Gastroesophageal sphincter (tissue), 3 donors: Measurements from ENCODE around the gene TCF12.

Source experiments
- POLR2A ChIP-seq, 2 donors: fragments of 450-650 bp; IDR thresholded peaks; one replicate each; pipeline ENCODE4 v1.6.1; 2017; ENCODE audit warnings: antibody characterized with exemption in 2 of 2, mild to moderate bottlenecking in 2 of 2, moderate library complexity in 1 of 2
- POLR2AphosphoS5 ChIP-seq: sonication (generic); formaldehyde crosslinking; IDR thresholded peaks from one replicate; pipeline ENCODE4 v1.6.1; 2017; ENCODE audit warnings: antibody characterized with exemption
- TF ChIP-seq, protein P1 (sequence below), 4 experiments: fragments of 200-600 bp in 2 of 4; fragments of 450-650 bp in 2 of 4; sonication (generic) in 1 of 4; IDR thresholded peaks; one replicate each; pipeline ENCODE4 v1.5.1; 2017 to 2019; ENCODE audit warnings: antibody characterized with exemption in 4 of 4, mild to moderate bottlenecking in 2 of 4, moderate library complexity in 2 of 4

DNA sequence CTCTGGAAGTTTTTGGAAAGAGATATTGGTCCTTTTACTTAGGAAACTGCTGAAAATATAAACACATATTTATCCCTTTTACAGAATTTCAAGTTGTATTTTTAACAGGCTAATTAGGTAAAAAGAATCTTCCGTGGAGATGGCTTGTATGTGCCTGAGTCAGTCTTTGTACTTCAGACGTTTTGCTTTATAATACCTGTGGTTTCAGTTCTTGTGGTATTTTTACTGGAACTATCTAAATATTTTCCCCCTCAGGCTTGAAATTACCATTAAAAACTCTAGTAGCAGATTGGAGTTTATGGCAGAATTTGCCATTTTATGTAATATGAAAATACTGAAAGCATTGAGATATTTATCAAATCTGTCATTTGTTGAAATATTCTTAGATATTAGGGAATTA lies 306.2 kb downstream of the TCF12 start:
- TF ChIP-seq, protein P1, sequence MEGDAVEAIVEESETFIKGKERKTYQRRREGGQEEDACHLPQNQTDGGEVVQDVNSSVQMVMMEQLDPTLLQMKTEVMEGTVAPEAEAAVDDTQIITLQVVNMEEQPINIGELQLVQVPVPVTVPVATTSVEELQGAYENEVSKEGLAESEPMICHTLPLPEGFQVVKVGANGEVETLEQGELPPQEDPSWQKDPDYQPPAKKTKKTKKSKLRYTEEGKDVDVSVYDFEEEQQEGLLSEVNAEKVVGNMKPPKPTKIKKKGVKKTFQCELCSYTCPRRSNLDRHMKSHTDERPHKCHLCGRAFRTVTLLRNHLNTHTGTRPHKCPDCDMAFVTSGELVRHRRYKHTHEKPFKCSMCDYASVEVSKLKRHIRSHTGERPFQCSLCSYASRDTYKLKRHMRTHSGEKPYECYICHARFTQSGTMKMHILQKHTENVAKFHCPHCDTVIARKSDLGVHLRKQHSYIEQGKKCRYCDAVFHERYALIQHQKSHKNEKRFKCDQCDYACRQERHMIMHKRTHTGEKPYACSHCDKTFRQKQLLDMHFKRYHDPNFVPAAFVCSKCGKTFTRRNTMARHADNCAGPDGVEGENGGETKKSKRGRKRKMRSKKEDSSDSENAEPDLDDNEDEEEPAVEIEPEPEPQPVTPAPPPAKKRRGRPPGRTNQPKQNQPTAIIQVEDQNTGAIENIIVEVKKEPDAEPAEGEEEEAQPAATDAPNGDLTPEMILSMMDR (IDR thresholded peaks at IDR 0.05) = no peak
- TF ChIP-seq POLR2AphosphoS5 (no peak), POLR2A (IDR thresholded peaks at IDR 0.05) (no peak)
